IMR-90 (cell line): Measurements from ENCODE around the gene SLC1A7.

ENCODE experiments used
- BHLHE40 ChIP-seq: fragments of 150-350 bp; IDR thresholded peaks from 2 replicates; pipeline ENCODE4 v1.6.1; 2016; ENCODE audit warnings: mild to moderate bottlenecking, low read depth, low read length
- CEBPB ChIP-seq: IDR thresholded peaks from 2 replicates; pipeline ENCODE4 v1.6.1; 2012; ENCODE audit warnings: low read depth, low read length, improper control_type of control experiment
- CHD1 ChIP-seq: IDR thresholded peaks from 2 replicates; pipeline ENCODE4 v1.6.1; 2012; ENCODE audit warnings: low read depth, low read length, improper control_type of control experiment
- ELK1 ChIP-seq: fragments of 150-350 bp; IDR thresholded peaks from 2 replicates; pipeline ENCODE4 v1.6.1; 2016; ENCODE audit warnings: low read depth, mild to moderate bottlenecking, low read length, moderate library complexity, borderline replicate concordance
- FOS ChIP-seq: fragments of 150-350 bp; IDR thresholded peaks from 2 replicates; pipeline ENCODE4 v1.6.1; 2016; ENCODE audit warnings: low read depth, low read length
- MAFK ChIP-seq: IDR thresholded peaks from 2 replicates; pipeline ENCODE4 v1.6.1; 2012; ENCODE audit warnings: low read depth, low read length, improper control_type of control experiment
- MAZ ChIP-seq: IDR thresholded peaks from 2 replicates; pipeline ENCODE4 v1.6.1; 2012; ENCODE audit warnings: low read depth, mild to moderate bottlenecking, low read length, improper control_type of control experiment, moderate library complexity, borderline replicate concordance
- MXI1 ChIP-seq: IDR thresholded peaks from 2 replicates; pipeline ENCODE4 v1.6.1; 2012; ENCODE audit warnings: low read depth, mild to moderate bottlenecking, low read length, moderate library complexity, borderline replicate concordance
- POLR2A ChIP-seq: IDR thresholded peaks from 2 replicates; pipeline ENCODE4 v1.6.1; 2012; ENCODE audit warnings: mild to moderate bottlenecking, low read depth, low read length
- RAD21 ChIP-seq: IDR thresholded peaks from 2 replicates; pipeline ENCODE4 v1.6.1; 2012; ENCODE audit warnings: low read length, improper control_type of control experiment
- RCOR1 ChIP-seq: IDR thresholded peaks from 2 replicates; pipeline ENCODE4 v1.6.1; 2012; ENCODE audit warnings: mild to moderate bottlenecking, low read length, improper control_type of control experiment; ENCODE audit not compliant: insufficient replicate concordance
- SMC3 ChIP-seq: fragments of 150-350 bp; IDR thresholded peaks from 2 replicates; pipeline ENCODE4 v1.6.1; 2016; ENCODE audit warnings: low read depth, mild to moderate bottlenecking, antibody characterized with exemption, low read length, moderate library complexity
- TF ChIP-seq, protein P1 (sequence below): conservative IDR thresholded peaks from 2 replicates; pipeline ENCODE4 v1.5.1; 2012; ENCODE audit warnings: mild to moderate bottlenecking, low read depth, low read length, improper control_type of control experiment
- TF ChIP-seq, protein P2 (sequence below): fragments of 150-350 bp; IDR thresholded peaks from 2 replicates; pipeline ENCODE4 v1.6.1; 2017; ENCODE audit warnings: mild to moderate bottlenecking, antibody characterized with exemption, low read length, low read depth

- TF ChIP-seq POLR2A: no peak
- TF ChIP-seq, protein P1, sequence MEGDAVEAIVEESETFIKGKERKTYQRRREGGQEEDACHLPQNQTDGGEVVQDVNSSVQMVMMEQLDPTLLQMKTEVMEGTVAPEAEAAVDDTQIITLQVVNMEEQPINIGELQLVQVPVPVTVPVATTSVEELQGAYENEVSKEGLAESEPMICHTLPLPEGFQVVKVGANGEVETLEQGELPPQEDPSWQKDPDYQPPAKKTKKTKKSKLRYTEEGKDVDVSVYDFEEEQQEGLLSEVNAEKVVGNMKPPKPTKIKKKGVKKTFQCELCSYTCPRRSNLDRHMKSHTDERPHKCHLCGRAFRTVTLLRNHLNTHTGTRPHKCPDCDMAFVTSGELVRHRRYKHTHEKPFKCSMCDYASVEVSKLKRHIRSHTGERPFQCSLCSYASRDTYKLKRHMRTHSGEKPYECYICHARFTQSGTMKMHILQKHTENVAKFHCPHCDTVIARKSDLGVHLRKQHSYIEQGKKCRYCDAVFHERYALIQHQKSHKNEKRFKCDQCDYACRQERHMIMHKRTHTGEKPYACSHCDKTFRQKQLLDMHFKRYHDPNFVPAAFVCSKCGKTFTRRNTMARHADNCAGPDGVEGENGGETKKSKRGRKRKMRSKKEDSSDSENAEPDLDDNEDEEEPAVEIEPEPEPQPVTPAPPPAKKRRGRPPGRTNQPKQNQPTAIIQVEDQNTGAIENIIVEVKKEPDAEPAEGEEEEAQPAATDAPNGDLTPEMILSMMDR: no peak
- TF ChIP-seq RAD21: no peak
- no peak for TF ChIP-seq ELK1
- TF ChIP-seq MAZ: no peak
- TF ChIP-seq MXI1: no peak
- TF ChIP-seq CHD1: no peak
- TF ChIP-seq MAFK: no peak
- no peak for TF ChIP-seq RCOR1
- TF ChIP-seq, protein P2, sequence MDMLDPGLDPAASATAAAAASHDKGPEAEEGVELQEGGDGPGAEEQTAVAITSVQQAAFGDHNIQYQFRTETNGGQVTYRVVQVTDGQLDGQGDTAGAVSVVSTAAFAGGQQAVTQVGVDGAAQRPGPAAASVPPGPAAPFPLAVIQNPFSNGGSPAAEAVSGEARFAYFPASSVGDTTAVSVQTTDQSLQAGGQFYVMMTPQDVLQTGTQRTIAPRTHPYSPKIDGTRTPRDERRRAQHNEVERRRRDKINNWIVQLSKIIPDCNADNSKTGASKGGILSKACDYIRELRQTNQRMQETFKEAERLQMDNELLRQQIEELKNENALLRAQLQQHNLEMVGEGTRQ: no peak
- TF ChIP-seq CEBPB: no peak
- TF ChIP-seq FOS: no peak
- TF ChIP-seq BHLHE40: no peak
- TF ChIP-seq SMC3: no peak
These were observed 66.7 kb downstream of the SLC1A7 start for GRCh38 chr1:53075761-53076163.
